Measurements from ENCODE around the gene PLEKHN1. TPM values are rescaled to one million over a fixed set of nuclear protein-coding genes. Genes with fewer than 3 reads are reported as not detected.

Gene PLEKHN1
- total and polyA plus RNA-seq, 2 of the 4 experiments (the other 2 are of a cell fraction): 0.54 to 2.1 TPM

DNA sequence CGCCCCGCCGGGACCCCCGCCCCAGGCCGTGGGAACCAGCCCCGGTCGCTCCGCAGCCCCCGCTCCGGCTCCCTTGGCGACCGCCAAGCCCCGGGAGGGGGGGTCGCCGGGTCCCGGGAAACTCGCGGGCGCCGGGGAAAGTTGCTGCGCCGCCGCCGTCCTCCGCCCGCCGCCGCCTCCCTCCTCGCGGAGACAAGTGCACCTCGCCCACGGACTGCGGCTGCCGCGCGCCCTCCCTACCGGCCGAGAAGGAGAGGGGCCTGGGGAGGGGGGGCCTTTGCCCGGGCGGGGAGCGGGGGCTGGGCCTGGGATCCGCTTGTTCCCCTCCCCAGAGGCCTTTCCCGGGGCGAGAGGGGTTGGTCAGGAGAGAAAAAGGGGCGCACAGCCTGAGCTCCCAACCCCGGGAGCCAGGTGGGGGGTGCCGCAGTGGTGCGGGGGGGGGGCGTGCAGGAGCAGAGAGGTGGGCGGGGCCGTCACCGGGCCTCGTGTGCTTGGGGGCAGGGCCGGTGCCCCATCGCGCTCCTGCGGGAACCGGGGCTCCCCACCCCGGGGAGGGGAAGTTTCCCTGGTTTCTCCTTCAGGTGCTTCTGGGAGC, 54.2 kb downstream of the PLEKHN1 start:
- Histone ChIP-seq H2BK120ac (ENCODE audit: low read depth, low read length) (no peak overlapping the region), H3K23ac (ENCODE audit: low read depth, low read length) (no peak overlapping the region), H4K5ac (ENCODE audit: low read depth, low read length) (no peak overlapping the region), H3K4me1 (ENCODE audit: control insufficient read depth, insufficient read depth, low read length) (peaks cover 20% of the 10 kb centered on the region), H3K56ac (ENCODE audit: extremely low read depth, insufficient read depth, low read length) (0 out of 2 replicates have a peak overlapping the region, but pooled peaks have one; percentile 46), H2BK15ac (ENCODE audit: low read depth, low read length) (no peak overlapping the region), H3K79me1 (ENCODE audit: low read depth in 1 of 2, low read length in 2 of 2) (peaks cover 16 to 41% of the 10 kb centered on the region in 2 experiments; a peak in 3 of 4 replicates), H3K4ac (ENCODE audit: low read depth, low read length) (peak overlapping the region; percentile 72), H3K27ac (ENCODE audit: insufficient read depth, low read length) (peak overlapping the region; percentile 53; the same call in 1 of the 2 replicates), H3K36me3 (ENCODE audit: control insufficient read depth, insufficient read depth, low read length) (peaks cover 17% of the 10 kb centered on the region), H2BK5ac (ENCODE audit: low read depth, low read length, poor library complexity, severe bottlenecking) (peak overlapping the region; percentile 53), H3K18ac (ENCODE audit: low read depth, low read length) (no peak overlapping the region), H2AK5ac (ENCODE audit: low read depth, low read length) (peak overlapping the region; percentile 91), H4K91ac (ENCODE audit: insufficient read depth, low read depth, low read length) (no peak overlapping the region), H3K4me2 (ENCODE audit: low read depth, low read length) (peak overlapping the region; percentile 82), H4K20me1 (ENCODE audit: insufficient read depth, low read length) (peaks cover 31% of the 10 kb centered on the region), H2AFZ (replicated peaks; ENCODE audit: low read length, poor library complexity) (peak overlapping the region; percentile 83), H3K9ac (ENCODE audit: low read depth, low read length) (peak overlapping the region; percentile 45; the same call in 1 of the 2 replicates), H4K8ac (ENCODE audit: low read depth in 2 of 2, low read length in 2 of 2) (peak overlapping the region in 1 of 2 experiments; percentile 46; a peak in 1 of 4 replicates), H2BK20ac (ENCODE audit: low read depth, low read length) (no peak overlapping the region), H2AK9ac (replicated peaks; ENCODE audit: low read depth, low read length, poor library complexity) (peak overlapping the region; percentile 98), H3K9me3 (ENCODE audit: control insufficient read depth, insufficient read depth, low read length) (no peaks in the 10 kb centered on the region), H3K4me3 (ENCODE audit: insufficient read depth, low read depth, low read length) (peak overlapping the region; percentile 86), H3K14ac (replicated peaks; ENCODE audit: low read depth, low read length) (0 out of 2 replicates have a peak overlapping the region, but pooled peaks have one; percentile 76), H3K9me1 (ENCODE audit: insufficient read depth, low read length) (peaks cover 2% of the 10 kb centered on the region; the same call in 1 of the 2 replicates), H3K27me3 (ENCODE audit: control insufficient read depth, insufficient read depth, low read length) (no peaks in the 10 kb centered on the region)
- intact Hi-C loops (cut with micrococcal nuclease) (no loop called here), in situ Hi-C loops (cut with MboI; ENCODE audit: low sequenced_read_pairs) (no loop called here), dilution Hi-C loops (cut with HindIII; ENCODE audit: low sequenced_read_pairs, unreplicated experiment) (no loop called here)
- BruUV-seq (replicated peaks): no TSS peak
- ChIA-PET CTCF (no interaction called here), POLR2A (ENCODE audit: unreplicated experiment) (interaction anchor here (0.6 kb wide), 2 partner anchors 44 to 243 kb away, joined by 3 to 4 read pairs; no protein-coding TSS in a partner anchor)
- ATAC-seq (ENCODE audit: low read depth) (peak; percentile 4), DNase-seq (no peak)
- 0% methylated on average over 13 of the region's 59 CpGs; no CpG with 5 or more reads in 1 of the 2 experiments for WGBS, 2 experiments (ENCODE audit: extremely low coverage in 2 of 2, insufficient read length in 1 of 2)
- TF ChIP-seq CEBPB (IDR thresholded peaks at IDR 0.05; ENCODE audit: low read depth, low read length) (no peak), MAZ (IDR thresholded peaks at IDR 0.05; ENCODE audit: borderline replicate concordance, low read depth, low read length) (no peak), MAFK (IDR thresholded peaks at IDR 0.05; ENCODE audit: low read depth, low read length) (no peak), CHD1 (IDR thresholded peaks at IDR 0.05; ENCODE audit: low read depth, low read length) (no peak), RCOR1 (IDR thresholded peaks at IDR 0.05; ENCODE audit: insufficient replicate concordance, low read length) (no peak), FOS (IDR thresholded peaks at IDR 0.05; ENCODE audit: low read depth, low read length) (no peak), RAD21 (IDR thresholded peaks at IDR 0.05; ENCODE audit: low read length) (no peak), SMC3 (IDR thresholded peaks at IDR 0.05; ENCODE audit: low read depth, low read length) (no peak), BHLHE40 (IDR thresholded peaks at IDR 0.05; ENCODE audit: low read depth, low read length) (no peak), RFX5 (IDR thresholded peaks at IDR 0.05; ENCODE audit: low read depth, low read length) (no peak), POLR2A (IDR thresholded peaks at IDR 0.05; ENCODE audit: low read depth, low read length) (no peak), MXI1 (IDR thresholded peaks at IDR 0.05; ENCODE audit: borderline replicate concordance, low read depth, low read length) (no peak; the same call in 1 of the 2 replicates)
- TF ChIP-seq, protein P1, sequence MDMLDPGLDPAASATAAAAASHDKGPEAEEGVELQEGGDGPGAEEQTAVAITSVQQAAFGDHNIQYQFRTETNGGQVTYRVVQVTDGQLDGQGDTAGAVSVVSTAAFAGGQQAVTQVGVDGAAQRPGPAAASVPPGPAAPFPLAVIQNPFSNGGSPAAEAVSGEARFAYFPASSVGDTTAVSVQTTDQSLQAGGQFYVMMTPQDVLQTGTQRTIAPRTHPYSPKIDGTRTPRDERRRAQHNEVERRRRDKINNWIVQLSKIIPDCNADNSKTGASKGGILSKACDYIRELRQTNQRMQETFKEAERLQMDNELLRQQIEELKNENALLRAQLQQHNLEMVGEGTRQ (IDR thresholded peaks at IDR 0.05; ENCODE audit: low read depth, low read length): no peak
- TF ChIP-seq, protein P2, sequence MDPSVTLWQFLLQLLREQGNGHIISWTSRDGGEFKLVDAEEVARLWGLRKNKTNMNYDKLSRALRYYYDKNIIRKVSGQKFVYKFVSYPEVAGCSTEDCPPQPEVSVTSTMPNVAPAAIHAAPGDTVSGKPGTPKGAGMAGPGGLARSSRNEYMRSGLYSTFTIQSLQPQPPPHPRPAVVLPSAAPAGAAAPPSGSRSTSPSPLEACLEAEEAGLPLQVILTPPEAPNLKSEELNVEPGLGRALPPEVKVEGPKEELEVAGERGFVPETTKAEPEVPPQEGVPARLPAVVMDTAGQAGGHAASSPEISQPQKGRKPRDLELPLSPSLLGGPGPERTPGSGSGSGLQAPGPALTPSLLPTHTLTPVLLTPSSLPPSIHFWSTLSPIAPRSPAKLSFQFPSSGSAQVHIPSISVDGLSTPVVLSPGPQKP (IDR thresholded peaks at IDR 0.05; ENCODE audit: borderline replicate concordance, low read depth, low read length): no peak
- TF ChIP-seq, protein P3, sequence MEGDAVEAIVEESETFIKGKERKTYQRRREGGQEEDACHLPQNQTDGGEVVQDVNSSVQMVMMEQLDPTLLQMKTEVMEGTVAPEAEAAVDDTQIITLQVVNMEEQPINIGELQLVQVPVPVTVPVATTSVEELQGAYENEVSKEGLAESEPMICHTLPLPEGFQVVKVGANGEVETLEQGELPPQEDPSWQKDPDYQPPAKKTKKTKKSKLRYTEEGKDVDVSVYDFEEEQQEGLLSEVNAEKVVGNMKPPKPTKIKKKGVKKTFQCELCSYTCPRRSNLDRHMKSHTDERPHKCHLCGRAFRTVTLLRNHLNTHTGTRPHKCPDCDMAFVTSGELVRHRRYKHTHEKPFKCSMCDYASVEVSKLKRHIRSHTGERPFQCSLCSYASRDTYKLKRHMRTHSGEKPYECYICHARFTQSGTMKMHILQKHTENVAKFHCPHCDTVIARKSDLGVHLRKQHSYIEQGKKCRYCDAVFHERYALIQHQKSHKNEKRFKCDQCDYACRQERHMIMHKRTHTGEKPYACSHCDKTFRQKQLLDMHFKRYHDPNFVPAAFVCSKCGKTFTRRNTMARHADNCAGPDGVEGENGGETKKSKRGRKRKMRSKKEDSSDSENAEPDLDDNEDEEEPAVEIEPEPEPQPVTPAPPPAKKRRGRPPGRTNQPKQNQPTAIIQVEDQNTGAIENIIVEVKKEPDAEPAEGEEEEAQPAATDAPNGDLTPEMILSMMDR (conservative IDR thresholded peaks at IDR 0.05; ENCODE audit: low read depth, low read length): no peak
